SK-MEL-5 (cell line): ENCODE data around the gene NEIL3. TPM values are rescaled to one million over a fixed set of nuclear protein-coding genes. Genes with fewer than 3 reads are reported as not detected.
A peak's percentile ranks its signal among the peaks of the same experiment; 100 is the strongest.

Experiments
- DNase-seq: peaks from one replicate; pipeline ENCODE4 v3.0.0-alpha.2; 2016; ENCODE audit warnings: low read depth, low spot score
- in situ Hi-C: cut with HindIII; loops from 2 replicates; pipeline ENCODE4 v1.10.0; 2016; ENCODE audit warnings: low sequenced_read_pairs, high pct_unique_total_duplicates, low pct_unique_long_range_greater_than_20kb
- total RNA-seq: library from RNA; depleted of rRNA; stranded (reverse); fragments of >200 nt; shearing (Covaris generic); gene quantifications from 2 replicates; pipeline ENCODE4 v1.2.3, GENCODE V29; 2014

The NEIL3 gene
- total RNA-seq, 1 experiment from 2014 or later = 9.0 TPM

GRCh38 chr4:177332119-177332518, 22.4 kb downstream of the NEIL3 start:
- DNase-seq = no peak
- in situ Hi-C loops = no loop called here

DNA sequence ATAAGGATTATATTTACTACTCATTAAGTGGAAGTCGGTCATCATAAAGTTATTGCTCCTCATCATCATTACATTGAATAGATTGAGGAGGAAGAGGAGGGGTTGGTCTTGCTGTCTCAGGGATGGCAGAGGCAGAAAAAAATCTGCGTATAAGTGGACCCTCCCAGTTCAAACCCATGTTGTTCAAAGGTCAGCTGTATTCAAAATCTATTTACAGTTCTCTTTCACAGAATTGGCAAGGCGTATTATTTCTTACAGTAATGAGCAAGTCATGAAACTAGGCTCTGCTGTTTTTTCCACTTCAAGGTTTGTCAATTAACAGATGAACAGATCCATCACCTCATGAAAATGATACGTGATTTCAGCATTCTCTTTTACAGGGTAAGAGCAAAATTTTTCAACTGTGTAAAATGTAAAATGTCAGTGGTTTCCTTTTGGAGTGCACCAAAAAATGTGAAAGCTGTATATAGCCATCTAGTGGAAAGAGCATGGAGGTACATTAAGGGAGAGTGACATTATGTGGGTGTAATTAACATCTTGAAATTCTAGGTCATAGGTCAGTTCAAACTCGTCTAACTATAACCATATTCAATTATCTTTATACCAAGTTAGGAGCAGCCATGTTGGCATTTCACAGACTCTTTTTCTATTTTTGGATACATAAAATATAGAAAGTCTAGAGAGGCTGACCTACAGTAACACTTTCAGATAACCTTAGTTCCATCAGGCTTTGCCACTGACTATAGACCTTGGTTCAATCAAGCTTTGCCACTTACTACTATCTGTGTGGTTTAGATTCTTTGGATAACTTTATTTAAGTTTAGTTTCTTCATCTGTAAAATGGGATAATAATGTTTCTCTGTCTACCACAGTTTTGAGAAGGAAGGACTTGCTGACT, 30.1 kb downstream of the NEIL3 start:
- peak; percentile 67 for DNase-seq
- in situ Hi-C loops = no loop called here

GRCh38 chr4:177348348-177348747, 38.7 kb downstream of the NEIL3 start:
- in situ Hi-C loops = no loop called here
- no peak for DNase-seq

- DNase-seq = no peak
- in situ Hi-C loops = no loop called here
Observed at GRCh38 chr4:177349191-177349590, 39.5 kb downstream of the NEIL3 start.

DNA sequence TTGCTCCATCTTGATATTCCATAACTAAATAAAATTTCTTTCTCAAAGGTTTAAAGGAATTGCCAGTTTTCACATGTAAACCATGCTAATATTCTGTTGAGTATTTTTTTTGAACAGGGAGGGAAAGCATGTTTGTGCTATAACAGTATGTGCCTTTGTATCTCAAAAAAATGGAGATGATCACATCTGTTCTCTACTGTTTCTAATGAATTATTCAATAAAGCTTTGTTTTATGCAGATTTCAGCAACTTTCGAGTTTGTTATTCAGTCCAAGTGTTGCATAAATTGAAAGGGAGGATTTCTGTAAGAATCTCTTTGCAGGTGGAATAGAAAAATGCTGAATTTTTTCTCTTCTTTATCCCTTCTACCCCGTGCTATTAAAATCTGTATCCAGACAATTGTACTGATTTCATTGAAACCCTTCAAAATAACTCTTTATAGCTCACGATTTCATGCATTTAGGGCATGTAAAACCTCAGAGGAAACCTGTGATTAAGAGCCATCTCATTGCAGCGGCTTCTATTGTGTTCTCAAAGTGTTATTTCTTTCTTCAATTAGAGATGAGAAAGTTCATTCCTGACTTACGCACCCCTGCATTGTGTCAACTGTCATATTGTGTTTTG, 42.1 kb downstream of the NEIL3 start:
- no peak for DNase-seq
- in situ Hi-C loops = no loop called here

- in situ Hi-C loops = no loop called here
- no peak for DNase-seq
Observed at GRCh38 chr4:177356206-177356605, 46.5 kb downstream of the NEIL3 start.

- DNase-seq = no peak
- in situ Hi-C loops = no loop called here
Observed at GRCh38 chr4:177356921-177357320, 47.2 kb downstream of the NEIL3 start.

- DNase-seq = peak; percentile 35
- in situ Hi-C loops = no loop called here
Observed at GRCh38 chr4:177367336-177367735, 57.7 kb downstream of the NEIL3 start.

DNA sequence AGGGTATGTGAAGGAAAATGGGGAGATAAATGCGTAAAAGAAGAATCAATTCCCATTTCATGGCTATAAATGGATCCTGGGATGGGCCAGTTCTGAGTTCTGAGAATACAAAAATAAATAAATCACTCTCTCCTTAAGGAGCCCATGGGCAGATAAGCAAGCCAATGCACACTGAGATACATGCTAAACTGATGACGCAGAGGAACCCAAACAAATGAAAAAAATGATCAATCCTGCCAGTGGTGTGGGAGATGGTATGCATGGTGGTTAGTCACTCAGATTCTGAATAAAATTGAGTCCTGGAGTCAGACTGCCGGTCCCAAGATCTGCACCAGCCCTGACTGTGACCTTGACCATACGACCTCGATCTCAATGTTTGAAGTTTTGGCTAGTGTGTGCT, 59.7 kb downstream of the NEIL3 start:
- no peak for DNase-seq

GRCh38 chr4:177371461-177371860, 61.8 kb downstream of the NEIL3 start:
- in situ Hi-C loops = no loop called here
- DNase-seq = no peak

More for the DNA sequence above, 59.7 kb downstream of the NEIL3 start:
- in situ Hi-C loops = no loop called here

DNA sequence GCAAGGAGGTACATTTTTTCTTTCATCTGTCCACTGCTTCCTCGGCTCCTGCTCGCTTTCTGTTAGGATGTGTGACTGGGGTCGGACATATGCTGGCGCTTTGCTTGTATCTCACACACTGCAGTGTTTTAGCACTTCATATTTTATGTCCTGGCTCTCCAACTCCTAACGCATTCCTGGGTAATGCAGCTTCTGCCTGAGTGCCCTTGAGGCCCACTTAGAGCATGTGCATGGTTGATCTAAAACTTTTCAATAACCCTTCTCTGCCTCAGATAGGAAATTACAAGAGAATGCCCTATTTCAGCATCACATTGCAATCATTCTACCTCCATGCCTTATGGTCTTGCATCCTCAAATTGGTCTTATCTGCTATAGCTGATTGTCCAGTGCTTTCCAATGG, 65.3 kb downstream of the NEIL3 start:
- no peak for DNase-seq
- in situ Hi-C loops = no loop called here

DNA sequence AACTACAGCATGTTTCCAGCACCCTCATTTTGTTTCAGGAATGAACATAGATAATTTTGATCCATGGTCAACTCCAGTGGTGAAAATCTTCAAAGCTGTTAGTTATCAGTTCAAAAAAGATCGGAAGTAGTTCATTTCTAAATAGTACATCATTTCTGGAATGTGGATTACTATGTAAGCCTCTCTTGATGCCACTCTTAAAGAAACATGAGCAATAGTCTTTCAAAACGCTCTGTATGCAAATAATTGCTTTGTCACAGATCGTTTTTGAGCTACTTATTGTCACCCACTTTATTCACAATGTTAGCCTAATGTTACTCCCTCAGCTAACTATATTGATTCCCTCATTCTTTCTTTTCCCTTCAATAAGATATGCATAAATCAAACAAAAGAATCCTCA, 65.7 kb downstream of the NEIL3 start:
- in situ Hi-C loops = no loop called here

DNA sequence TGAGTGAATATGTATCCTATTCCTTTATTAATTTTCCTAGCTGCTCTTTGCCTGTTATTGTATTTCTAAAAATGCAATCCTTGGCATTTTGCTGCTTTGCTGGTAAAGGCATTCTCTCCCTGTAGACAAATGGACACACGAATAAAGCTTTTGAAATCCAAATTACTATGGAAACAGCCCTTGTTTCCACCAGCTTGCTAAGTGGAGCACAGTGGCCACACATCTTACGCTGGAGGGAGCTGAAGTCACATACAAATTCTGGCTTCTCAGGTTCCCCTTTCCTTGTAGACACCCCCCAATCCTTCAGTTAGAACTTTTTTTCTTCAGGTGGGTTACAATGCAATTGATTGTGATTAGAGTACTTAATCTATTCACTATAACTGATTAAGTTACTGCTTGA, 66.3 kb downstream of the NEIL3 start:
- in situ Hi-C loops = no loop called here

More for the DNA sequence above, 65.7 kb downstream of the NEIL3 start:
- DNase-seq = no peak

GRCh38 chr4:177380730-177381287, 71.1 kb downstream of the NEIL3 start:
- in situ Hi-C loops = no loop called here
- DNase-seq = no peak

More for the DNA sequence above, 66.3 kb downstream of the NEIL3 start:
- peak; percentile 25 for DNase-seq

DNA sequence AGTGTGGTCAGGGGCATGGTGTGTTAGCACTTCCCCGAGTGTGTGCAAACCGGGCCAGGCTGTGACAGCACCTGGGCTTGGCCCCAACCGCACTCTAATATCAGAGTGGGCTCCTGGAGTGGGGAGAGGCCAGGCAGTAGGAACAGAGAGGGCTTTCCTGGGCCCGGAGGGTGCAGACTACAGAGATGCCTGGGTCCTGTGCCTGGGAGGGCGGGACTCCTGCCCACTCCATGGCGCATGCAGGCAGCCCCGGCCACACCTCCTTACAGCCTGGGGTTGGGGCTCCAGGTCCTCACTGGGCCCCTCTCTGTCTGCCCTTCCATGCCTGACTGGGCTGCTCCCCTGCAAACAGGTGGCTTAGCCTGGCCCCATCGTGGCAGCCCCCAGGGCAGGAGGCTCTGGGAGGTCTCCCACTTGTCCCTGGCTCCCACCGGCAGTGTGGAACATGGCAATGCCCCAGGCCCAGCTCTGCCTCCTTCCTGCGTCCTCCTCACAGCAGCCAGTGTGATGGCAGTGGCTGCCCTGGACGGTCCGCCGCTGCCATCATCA, 72.2 kb downstream of the NEIL3 start:
- DNase-seq = no peak
- in situ Hi-C loops = no loop called here

DNA sequence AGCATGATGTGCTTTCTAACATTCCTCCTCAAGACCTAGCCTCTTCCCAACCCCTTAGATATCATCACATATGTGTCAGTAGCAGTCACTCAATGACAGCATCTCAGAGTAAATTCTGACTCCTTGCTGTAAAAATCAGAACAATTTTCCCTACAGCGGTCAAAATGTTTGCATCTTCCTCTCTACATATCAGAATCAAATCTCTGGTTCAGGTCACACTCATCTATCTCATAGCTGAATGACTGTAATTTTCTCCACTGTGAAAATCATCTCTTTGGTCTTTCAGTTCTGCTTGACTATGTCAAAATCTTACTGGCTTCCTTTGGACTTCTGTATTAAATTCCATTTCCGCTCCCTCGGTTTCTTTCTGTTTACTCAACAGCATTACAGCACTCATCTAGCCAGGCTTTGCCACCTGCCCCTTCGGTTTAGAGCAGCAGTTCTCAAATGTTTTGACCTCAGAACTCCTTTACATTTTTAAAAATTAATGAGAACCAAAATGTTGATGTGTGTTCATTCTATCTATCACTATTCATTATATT, 75.3 kb downstream of the NEIL3 start:
- no peak for DNase-seq
- in situ Hi-C loops = no loop called here

- peak; percentile 14 for DNase-seq
- in situ Hi-C loops = no loop called here
Observed at GRCh38 chr4:177385576-177386277, 76.1 kb downstream of the NEIL3 start.
